DOHH2 (cell line): ENCODE data around the gene PODXL2.

ENCODE experiments used
- H3F3A ChIP-seq: fragments of 200-600 bp; sonication (generic), shearing (Covaris generic); 2 replicates; pipeline ENCODE4 v1.6.0; 2016; ENCODE audit warnings: antibody characterized with exemption, mild to moderate bottlenecking; ENCODE audit not compliant: control insufficient read depth, insufficient read depth
- H3K27ac ChIP-seq: fragments of 200-600 bp; sonication (generic); 2 replicates; pipeline ENCODE4 v1.5.1; 2014; ENCODE audit warnings: low read depth, mild to moderate bottlenecking, low read length, moderate library complexity
- H3K27me3 ChIP-seq: fragments of 200-600 bp; sonication (generic); 2 replicates; pipeline ENCODE4 v1.6.1; 2014; ENCODE audit warnings: mild to moderate bottlenecking, low read length, mixed read lengths; ENCODE audit not compliant: control insufficient read depth
- H3K36me3 ChIP-seq: fragments of 200-600 bp; sonication (generic); 2 replicates; pipeline ENCODE4 v1.6.1; 2014; ENCODE audit warnings: mild to moderate bottlenecking, low read length, moderate library complexity, mixed read lengths; ENCODE audit not compliant: control insufficient read depth
- H3K4me1 ChIP-seq: fragments of 200-600 bp; sonication (generic); 2 replicates; pipeline ENCODE4 v1.6.1; 2014; ENCODE audit warnings: mild to moderate bottlenecking, low read length, mixed read lengths; ENCODE audit not compliant: control insufficient read depth
- H3K4me2 ChIP-seq: fragments of 200-600 bp; sonication (generic); 2 replicates; pipeline ENCODE4 v1.6.0; 2014; ENCODE audit warnings: mild to moderate bottlenecking, low read length, moderate library complexity
- H3K4me3 ChIP-seq: fragments of 200-600 bp; sonication (generic); 2 replicates; pipeline ENCODE4 v1.5.1; 2014; ENCODE audit warnings: mild to moderate bottlenecking, low read length, mixed read lengths
- H3K79me2 ChIP-seq: fragments of 200-600 bp; sonication (generic); 2 replicates; pipeline ENCODE4 v1.6.1; 2014; ENCODE audit warnings: mild to moderate bottlenecking, low read length, mixed read lengths; ENCODE audit not compliant: control insufficient read depth
- H3K9me2 ChIP-seq: fragments of 200-600 bp; sonication (generic); replicated peaks from 2 replicates; pipeline ENCODE4 v1.6.1; 2014; ENCODE audit warnings: mild to moderate bottlenecking, low read length, mixed read lengths; ENCODE audit not compliant: control insufficient read depth
- H3K9me3 ChIP-seq: fragments of 200-600 bp; sonication (generic); 2 replicates; pipeline ENCODE4 v1.6.1; 2014; ENCODE audit warnings: antibody characterized with exemption, low read length, mixed read lengths; ENCODE audit not compliant: control insufficient read depth, insufficient read depth
- H4K20me1 ChIP-seq: fragments of 200-600 bp; sonication (generic); 2 replicates; pipeline ENCODE4 v1.6.0; 2014; ENCODE audit warnings: low read depth, mild to moderate bottlenecking, antibody characterized with exemption, low read length, moderate library complexity; ENCODE audit not compliant: control insufficient read depth, insufficient read depth
- EZH2phosphoT487 ChIP-seq: fragments of 200-600 bp; sonication (generic); IDR thresholded peaks from 2 replicates; pipeline ENCODE4 v1.6.1; 2017; ENCODE audit warnings: borderline replicate concordance, mild to moderate bottlenecking, antibody characterized with exemption, low read length, moderate library complexity, mixed read lengths
- TF ChIP-seq, protein P1 (sequence below): fragments of 200-600 bp; sonication (generic); IDR thresholded peaks from one replicate; pipeline ENCODE4 v1.5.1; 2014; ENCODE audit warnings: antibody characterized with exemption, mild to moderate bottlenecking, low read depth, low read length; ENCODE audit not compliant: poor library complexity, severe bottlenecking

The PODXL2 gene

DNA sequence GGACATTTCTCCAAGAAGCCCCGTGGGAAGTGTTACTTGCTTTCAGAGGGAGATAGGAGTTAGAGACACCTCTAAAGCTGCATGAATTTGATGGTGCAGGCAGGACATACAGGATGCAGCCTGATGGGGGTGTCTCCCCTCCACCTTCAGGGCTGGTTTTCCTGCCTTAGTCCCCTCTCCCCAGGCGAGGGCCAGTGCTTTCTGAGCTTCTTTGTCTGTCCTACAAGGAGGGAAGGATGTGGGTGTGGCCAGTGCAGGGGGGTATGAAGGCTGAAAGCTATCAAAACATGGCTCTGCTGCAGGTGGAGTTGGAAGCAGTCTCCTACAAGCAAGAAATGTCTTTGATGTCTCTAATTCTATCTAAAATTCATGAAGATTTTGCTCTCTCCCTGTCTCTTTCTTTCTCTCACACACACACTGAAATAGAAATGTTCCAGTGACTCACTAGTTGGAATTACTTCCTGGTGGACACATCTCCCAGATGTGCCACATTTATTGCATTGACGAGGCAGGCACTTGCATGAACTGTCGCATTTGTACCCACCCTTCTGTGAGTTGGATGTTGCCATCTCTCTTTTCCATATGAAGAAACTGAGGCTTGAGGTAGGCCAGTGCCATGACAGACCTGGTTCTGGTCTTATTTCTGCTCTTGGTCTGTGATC lies 13.9 kb upstream of the PODXL2 start:
- no peak for TF ChIP-seq EZH2phosphoT487
- TF ChIP-seq, protein P1, sequence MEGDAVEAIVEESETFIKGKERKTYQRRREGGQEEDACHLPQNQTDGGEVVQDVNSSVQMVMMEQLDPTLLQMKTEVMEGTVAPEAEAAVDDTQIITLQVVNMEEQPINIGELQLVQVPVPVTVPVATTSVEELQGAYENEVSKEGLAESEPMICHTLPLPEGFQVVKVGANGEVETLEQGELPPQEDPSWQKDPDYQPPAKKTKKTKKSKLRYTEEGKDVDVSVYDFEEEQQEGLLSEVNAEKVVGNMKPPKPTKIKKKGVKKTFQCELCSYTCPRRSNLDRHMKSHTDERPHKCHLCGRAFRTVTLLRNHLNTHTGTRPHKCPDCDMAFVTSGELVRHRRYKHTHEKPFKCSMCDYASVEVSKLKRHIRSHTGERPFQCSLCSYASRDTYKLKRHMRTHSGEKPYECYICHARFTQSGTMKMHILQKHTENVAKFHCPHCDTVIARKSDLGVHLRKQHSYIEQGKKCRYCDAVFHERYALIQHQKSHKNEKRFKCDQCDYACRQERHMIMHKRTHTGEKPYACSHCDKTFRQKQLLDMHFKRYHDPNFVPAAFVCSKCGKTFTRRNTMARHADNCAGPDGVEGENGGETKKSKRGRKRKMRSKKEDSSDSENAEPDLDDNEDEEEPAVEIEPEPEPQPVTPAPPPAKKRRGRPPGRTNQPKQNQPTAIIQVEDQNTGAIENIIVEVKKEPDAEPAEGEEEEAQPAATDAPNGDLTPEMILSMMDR = no peak
- Histone ChIP-seq H3K27ac (no peak overlapping the region), H3K4me3 (no peak overlapping the region), H3F3A (no peaks in the 10 kb centered on the region), H3K27me3 (no peaks in the 10 kb centered on the region), H3K4me1 (no peaks in the 10 kb centered on the region), H3K9me2 (no peaks in the 10 kb centered on the region), H3K4me2 (no peak overlapping the region), H3K9me3 (no peaks in the 10 kb centered on the region), H3K79me2 (peaks cover 43% of the 10 kb centered on the region), H3K36me3 (peaks cover 96% of the 10 kb centered on the region), H4K20me1 (peaks cover 3% of the 10 kb centered on the region)

DNA sequence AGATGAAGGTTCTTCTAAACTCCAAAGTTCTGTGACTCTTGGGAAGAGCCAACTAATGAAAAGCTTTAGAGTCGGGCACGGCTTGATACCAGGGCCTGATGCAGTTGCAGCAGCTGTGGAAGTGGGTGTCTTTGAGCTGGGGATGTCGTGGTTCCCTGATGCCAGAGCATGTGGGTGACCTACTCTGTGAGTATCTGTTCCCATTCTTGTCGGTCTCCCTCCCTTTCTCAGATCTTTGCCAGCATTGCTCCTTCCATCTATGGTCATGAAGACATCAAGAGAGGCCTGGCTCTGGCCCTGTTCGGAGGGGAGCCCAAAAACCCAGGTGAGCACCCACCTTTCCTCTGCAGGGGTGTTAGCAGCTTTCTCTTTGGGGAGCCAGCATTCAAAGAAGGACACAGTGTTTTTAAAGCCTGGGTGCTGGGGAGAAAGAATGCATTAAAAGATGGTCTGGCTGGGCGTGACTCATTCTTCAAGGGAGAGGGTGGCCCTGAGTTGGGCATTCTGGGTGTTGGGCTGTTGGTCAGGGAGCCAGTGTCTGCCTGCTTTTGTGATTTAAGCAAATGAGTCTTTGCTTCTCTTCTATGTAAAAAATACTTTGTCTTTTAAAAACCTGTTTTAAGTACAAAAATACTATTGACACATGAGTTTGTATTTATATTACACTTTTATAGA lies 13.2 kb upstream of the PODXL2 start:
- Histone ChIP-seq H3F3A (no peaks in the 10 kb centered on the region), H3K79me2 (peaks cover 36% of the 10 kb centered on the region), H3K9me2 (no peaks in the 10 kb centered on the region), H3K36me3 (peaks cover 96% of the 10 kb centered on the region), H3K4me3 (no peak overlapping the region), H3K4me2 (no peak overlapping the region), H4K20me1 (peaks cover 3% of the 10 kb centered on the region), H3K27me3 (no peaks in the 10 kb centered on the region), H3K4me1 (no peaks in the 10 kb centered on the region), H3K27ac (no peak overlapping the region), H3K9me3 (no peaks in the 10 kb centered on the region)
- TF ChIP-seq EZH2phosphoT487 = no peak
- TF ChIP-seq, protein P1 = no peak

DNA sequence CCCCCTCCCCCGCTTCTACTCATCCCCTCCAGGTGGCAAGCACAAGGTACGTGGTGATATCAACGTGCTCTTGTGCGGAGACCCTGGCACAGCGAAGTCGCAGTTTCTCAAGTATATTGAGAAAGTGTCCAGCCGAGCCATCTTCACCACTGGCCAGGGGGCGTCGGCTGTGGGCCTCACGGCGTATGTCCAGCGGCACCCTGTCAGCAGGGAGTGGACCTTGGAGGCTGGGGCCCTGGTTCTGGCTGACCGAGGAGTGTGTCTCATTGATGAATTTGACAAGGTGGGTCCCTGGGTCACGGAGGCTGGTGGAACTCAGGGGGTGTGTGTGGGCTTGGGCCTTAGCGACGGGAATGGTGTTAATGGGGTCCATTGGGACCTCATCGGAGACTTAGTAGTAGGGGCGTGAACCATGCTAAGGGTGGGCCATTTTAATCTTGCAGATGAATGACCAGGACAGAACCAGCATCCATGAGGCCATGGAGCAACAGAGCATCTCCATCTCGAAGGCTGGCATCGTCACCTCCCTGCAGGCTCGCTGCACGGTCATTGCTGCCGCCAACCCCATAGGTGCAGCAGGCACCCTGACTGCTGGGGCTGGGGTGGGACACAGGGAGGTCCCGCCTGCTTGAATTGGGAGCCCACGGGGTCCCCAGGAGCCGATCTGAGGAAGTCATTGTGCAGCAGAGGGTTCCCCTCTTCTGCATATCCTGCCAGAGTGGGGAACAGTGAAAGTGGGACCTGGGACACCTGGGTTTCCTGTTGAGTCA lies 12.0 kb upstream of the PODXL2 start:
- Histone ChIP-seq H4K20me1 (peaks cover 3% of the 10 kb centered on the region), H3K4me2 (no peak overlapping the region), H3K4me1 (no peaks in the 10 kb centered on the region), H3K27me3 (no peaks in the 10 kb centered on the region), H3F3A (no peaks in the 10 kb centered on the region; the same call in 1 of the 2 replicates), H3K9me3 (no peaks in the 10 kb centered on the region), H3K36me3 (peaks cover 99% of the 10 kb centered on the region), H3K9me2 (no peaks in the 10 kb centered on the region), H3K27ac (no peak overlapping the region), H3K79me2 (peaks cover 28% of the 10 kb centered on the region), H3K4me3 (no peak overlapping the region)
- TF ChIP-seq, protein P1 = no peak
- no peak for TF ChIP-seq EZH2phosphoT487
